Measurements from ENCODE around the gene B9D1. TPM values are rescaled to one million over a fixed set of nuclear protein-coding genes. Genes with fewer than 3 reads are reported as not detected.

Gene B9D1
- total and polyA plus RNA-seq, 9 of the 15 experiments (the other 6 are each of a cell fraction or from before 2014, with no cell fraction given): 8.9 to 28.0 (median 17.9) TPM

DNA sequence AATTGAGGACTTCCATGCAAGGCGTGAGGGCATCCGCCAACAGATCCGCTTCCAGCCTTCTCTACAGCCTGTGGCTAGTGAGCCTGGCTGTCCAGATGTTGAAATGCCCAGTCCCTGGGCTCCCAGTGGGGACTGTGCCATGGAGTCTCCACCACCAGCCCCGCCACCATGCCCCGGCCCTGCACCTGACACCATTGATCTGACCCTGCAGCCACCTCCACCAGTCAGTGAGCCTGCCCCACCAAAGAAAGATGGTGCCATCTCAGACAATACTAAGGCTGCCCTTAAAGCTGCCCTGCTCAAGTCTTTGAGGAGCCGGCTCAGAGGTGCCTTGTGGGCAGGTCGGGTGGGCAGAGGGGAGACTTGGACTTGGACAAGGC, 18.8 kb upstream of the B9D1 start:
- Histone ChIP-seq H3K4me2 (ENCODE audit: insufficient read depth, low read length) (no peak overlapping the region), H3K9me1 (ENCODE audit: control insufficient read depth, insufficient read depth, low read length) (no peaks in the 10 kb centered on the region), H3K27me3 (ENCODE audit: control insufficient read depth in 2 of 2, insufficient read depth in 2 of 2, low read length in 2 of 2) (no peaks in the 10 kb centered on the region; a peak in 1 of 5 replicates), H3K4me1 (replicated peaks in 1 of 2; ENCODE audit: control insufficient read depth in 2 of 2, insufficient read depth in 2 of 2, low read length in 2 of 2) (peaks cover 3 to 27% of the 10 kb centered on the region in 2 experiments; a peak in 4 of 5 replicates), H3K36me3 (ENCODE audit: control insufficient read depth, insufficient read depth, low read length) (peaks cover 21% of the 10 kb centered on the region; the same call in 2 of the 3 replicates), H3K27ac (ENCODE audit: extremely low read depth, low read depth, low read length) (no peak overlapping the region), H3K4me3 (no peak overlapping the region), H2AFZ (ENCODE audit: low read depth, low read length) (no peak overlapping the region), H3K79me2 (ENCODE audit: control insufficient read depth, insufficient read depth, low read length) (peaks cover 9% of the 10 kb centered on the region; the same call in 2 of the 3 replicates), H3K9me3 (replicated peaks; ENCODE audit: control insufficient read depth, insufficient read depth, low read depth, low read length) (no peaks in the 10 kb centered on the region), H3K9ac (ENCODE audit: insufficient read depth in 1 of 2, low read depth in 2 of 2, low read length in 2 of 2) (no peak overlapping the region), H4K20me1 (replicated peaks; ENCODE audit: control insufficient read depth, insufficient read depth, low read length) (no peaks in the 10 kb centered on the region)
- ChIA-PET CTCF (ENCODE audit: low intra/inter-chr PET ratio) (no interaction called here), POLR2A (no interaction called here)
- intact Hi-C loops (cut with micrococcal nuclease) (no loop called here), in situ Hi-C loops (cut with MboI) (no loop called here)
- FAIRE-seq (no peak), DNase-seq (ENCODE audit: extremely low read depth in 1 of 4, low spot score in 3 of 4) (no peak), ATAC-seq (no peak)
- WGBS (ENCODE audit: insufficient coverage, low coverage, missing lambda C conversion rate): 92% methylated on average over 7 of the region's 7 CpGs
- no TSS peak for BruUV-seq (replicated peaks)
- TF ChIP-seq FOSL1 (tag; conservative IDR thresholded peaks at IDR 0.05) (no peak), ELF2 (CRISPR knock-in tag; IDR thresholded peaks at IDR 0.05) (no peak), NCOA4 (IDR thresholded peaks at IDR 0.05; ENCODE audit: partially characterized antibody) (no peak), ETS2 (tag; IDR thresholded peaks at IDR 0.05; ENCODE audit: borderline replicate concordance, poor library complexity, severe bottlenecking) (no peak), ARHGAP35 (IDR thresholded peaks at IDR 0.05; ENCODE audit: partially characterized antibody) (no peak), ZNF717 (CRISPR knock-in tag; IDR thresholded peaks at IDR 0.05) (no peak), ZNF431 (CRISPR knock-in tag; IDR thresholded peaks at IDR 0.05) (no peak), PHF8 (IDR thresholded peaks at IDR 0.05; ENCODE audit: borderline replicate concordance, low read length) (no peak), HIVEP1 (CRISPR knock-in tag; IDR thresholded peaks at IDR 0.05) (no peak), E2F3 (CRISPR knock-in tag; IDR thresholded peaks at IDR 0.05) (no peak), PURB (CRISPR knock-in tag; IDR thresholded peaks at IDR 0.05; ENCODE audit: low read depth) (no peak), NR2C1 (IDR thresholded peaks at IDR 0.05) (no peak), NR2C1 (tag; IDR thresholded peaks at IDR 0.05) (no peak), TCF7L2 (IDR thresholded peaks at IDR 0.05; ENCODE audit: low read depth, low read length) (no peak)
- TF ChIP-seq, protein P1, sequence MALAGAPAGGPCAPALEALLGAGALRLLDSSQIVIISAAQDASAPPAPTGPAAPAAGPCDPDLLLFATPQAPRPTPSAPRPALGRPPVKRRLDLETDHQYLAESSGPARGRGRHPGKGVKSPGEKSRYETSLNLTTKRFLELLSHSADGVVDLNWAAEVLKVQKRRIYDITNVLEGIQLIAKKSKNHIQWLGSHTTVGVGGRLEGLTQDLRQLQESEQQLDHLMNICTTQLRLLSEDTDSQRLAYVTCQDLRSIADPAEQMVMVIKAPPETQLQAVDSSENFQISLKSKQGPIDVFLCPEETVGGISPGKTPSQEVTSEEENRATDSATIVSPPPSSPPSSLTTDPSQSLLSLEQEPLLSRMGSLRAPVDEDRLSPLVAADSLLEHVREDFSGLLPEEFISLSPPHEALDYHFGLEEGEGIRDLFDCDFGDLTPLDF (CRISPR knock-in tag; IDR thresholded peaks at IDR 0.05): no peak
- TF ChIP-seq, protein P2, sequence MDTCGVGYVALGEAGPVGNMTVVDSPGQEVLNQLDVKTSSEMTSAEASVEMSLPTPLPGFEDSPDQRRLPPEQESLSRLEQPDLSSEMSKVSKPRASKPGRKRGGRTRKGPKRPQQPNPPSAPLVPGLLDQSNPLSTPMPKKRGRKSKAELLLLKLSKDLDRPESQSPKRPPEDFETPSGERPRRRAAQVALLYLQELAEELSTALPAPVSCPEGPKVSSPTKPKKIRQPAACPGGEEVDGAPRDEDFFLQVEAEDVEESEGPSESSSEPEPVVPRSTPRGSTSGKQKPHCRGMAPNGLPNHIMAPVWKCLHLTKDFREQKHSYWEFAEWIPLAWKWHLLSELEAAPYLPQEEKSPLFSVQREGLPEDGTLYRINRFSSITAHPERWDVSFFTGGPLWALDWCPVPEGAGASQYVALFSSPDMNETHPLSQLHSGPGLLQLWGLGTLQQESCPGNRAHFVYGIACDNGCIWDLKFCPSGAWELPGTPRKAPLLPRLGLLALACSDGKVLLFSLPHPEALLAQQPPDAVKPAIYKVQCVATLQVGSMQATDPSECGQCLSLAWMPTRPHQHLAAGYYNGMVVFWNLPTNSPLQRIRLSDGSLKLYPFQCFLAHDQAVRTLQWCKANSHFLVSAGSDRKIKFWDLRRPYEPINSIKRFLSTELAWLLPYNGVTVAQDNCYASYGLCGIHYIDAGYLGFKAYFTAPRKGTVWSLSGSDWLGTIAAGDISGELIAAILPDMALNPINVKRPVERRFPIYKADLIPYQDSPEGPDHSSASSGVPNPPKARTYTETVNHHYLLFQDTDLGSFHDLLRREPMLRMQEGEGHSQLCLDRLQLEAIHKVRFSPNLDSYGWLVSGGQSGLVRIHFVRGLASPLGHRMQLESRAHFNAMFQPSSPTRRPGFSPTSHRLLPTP (IDR thresholded peaks at IDR 0.05; ENCODE audit: borderline replicate concordance, extremely low read depth, insufficient read length): no peak

Measured in K562 (cell line).